HG02938 (cell line): ENCODE data around the gene PNISR.

Experiments
- ATAC-seq: cut with Tn5 transposase; IDR thresholded peaks from one replicate; pipeline ENCODE4 v1.9.1; 2021; ENCODE audit warnings: mild to moderate bottlenecking, moderate library complexity; ENCODE audit not compliant: unreplicated experiment

The PNISR gene

GRCh38 chr6:99348288-99349170 lies 76.6 kb downstream of the PNISR start:
- ATAC-seq = no peak
